GM18526 (cell line): ENCODE data around the gene ZNF426.

Source experiments
- POLR2A ChIP-seq: IDR thresholded peaks from 3 replicates; pipeline ENCODE4 v1.6.1; 2011; ENCODE audit not compliant: insufficient read length; ENCODE audit errors: extremely low read depth

The ZNF426 gene

GRCh38 chr19:9498183-9498902 is 40.1 kb downstream of the ZNF426 start, which contains the start of gene ZNF560:
ZNF560 (minus strand) TSS chr19:9498616; CDS start chr19:9475313, 23,303 bp downstream.
- TF ChIP-seq POLR2A = no peak

DNA sequence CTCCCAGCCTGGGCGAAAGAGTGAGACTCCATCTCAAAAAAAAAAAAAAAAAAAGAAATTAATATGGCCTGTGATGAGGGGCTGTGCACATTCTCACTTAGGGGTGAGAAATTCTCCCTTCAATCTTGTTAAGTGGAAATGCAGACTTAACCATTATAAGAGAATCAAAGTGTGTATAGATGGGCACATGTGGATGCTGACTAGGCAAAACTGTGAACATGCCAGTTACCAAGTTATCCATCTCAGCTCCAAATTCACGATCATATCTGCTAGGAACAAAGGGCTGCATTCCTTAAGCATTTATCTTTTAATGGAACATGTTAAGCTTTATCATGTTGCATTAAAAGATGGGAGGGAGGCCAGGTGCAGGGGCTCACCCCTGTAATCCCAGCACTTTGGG is 44.3 kb downstream of the ZNF426 start:
- TF ChIP-seq POLR2A = no peak

DNA sequence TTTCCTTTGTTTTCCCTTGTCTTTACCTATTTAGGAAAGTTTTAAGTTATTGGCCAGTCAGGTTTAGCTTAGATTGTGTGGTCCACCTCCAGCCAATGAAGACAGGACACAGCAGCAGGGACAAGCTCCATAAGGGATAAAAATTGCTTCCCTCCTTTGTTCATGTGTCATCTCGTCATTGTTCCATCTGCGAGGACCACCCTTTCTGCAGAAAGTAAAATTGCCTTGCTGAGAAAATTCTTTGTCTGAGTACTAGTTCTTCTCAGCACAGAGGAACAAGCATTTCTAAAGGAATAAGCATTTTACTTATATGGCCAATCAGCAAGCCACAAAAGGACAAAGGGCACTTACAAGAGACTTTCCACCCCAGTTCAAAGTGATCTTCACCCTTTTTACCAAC is 51.4 kb downstream of the ZNF426 start:
- no peak for TF ChIP-seq POLR2A

DNA sequence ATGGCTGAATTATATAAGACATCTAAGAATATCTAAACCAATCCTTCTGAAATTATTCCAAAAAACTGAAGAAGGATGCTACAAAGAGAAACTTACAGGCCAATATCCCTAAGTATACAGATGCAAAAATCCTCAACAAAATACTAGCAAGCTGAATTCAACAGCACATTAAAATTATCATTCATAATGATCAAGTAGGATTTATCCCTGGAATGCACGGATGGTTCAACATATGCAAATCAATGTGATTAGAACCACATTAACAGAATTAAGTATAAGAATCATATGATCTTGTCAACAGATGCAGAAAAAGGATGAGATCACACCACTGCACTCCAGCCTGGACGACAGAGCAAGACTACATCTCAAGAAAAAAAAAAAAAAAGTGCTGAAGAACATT is 53.3 kb downstream of the ZNF426 start:
- no peak for TF ChIP-seq POLR2A

- TF ChIP-seq POLR2A = no peak
Observed at GRCh38 chr19:9474975-9475374, 63.5 kb downstream of the ZNF426 start.
